SK-N-SH (cell line): Measurements from ENCODE around the gene SNRPB2. TPM values are rescaled to one million over a fixed set of nuclear protein-coding genes. Genes with fewer than 3 reads are reported as not detected.

ENCODE experiments used
- CTCF ChIA-PET: fragments of 300-600, 350-600 bp; formaldehyde crosslinking; extraction: SDS; loops from one replicate; lab custom pipeline; 2021; lab: Yijun Ruan, JAX
- POLR2A ChIA-PET: fragments of 350-600 bp; sonication (Branson Sonifier 250); formaldehyde crosslinking; extraction: SDS; loops from one replicate; lab custom pipeline; 2020; ENCODE audit warnings: antibody characterized with exemption, inconsistent platforms; lab: Yijun Ruan, JAX
- DNase-seq: peaks from one replicate; pipeline ENCODE4 v3.0.0; 2012
- H2AFZ ChIP-seq: fragments of 200-600 bp; sonication (generic); 2 replicates; pipeline ENCODE4 v1.8.1; 2016; ENCODE audit warnings: antibody characterized with exemption, mild to moderate bottlenecking, low read depth
- H3F3A ChIP-seq: fragments of 200-600 bp; sonication (generic); replicated peaks from 2 replicates; pipeline ENCODE3; 2016; ENCODE audit warnings: antibody characterized with exemption, mild to moderate bottlenecking; ENCODE audit not compliant: insufficient read depth
- H3K27ac ChIP-seq, 2 experiments: fragments of 200-500 bp in 1 of 2; fragments of 200-600 bp in 1 of 2; sonication (Bioruptor generic) in 1 of 2; sonication (generic), shearing (Covaris generic) in 1 of 2; 2 replicates each; pipeline versions ENCODE4 v1.5.1 to v1.6.1; 2014 to 2016; ENCODE audit warnings: low read depth in 2 of 2, inconsistent platforms in 1 of 2, low read length in 1 of 2, mild to moderate bottlenecking in 1 of 2, mixed read lengths in 1 of 2
- H3K27me3 ChIP-seq: fragments of 200-600 bp; sonication (generic), shearing (Covaris generic); 2 replicates; pipeline ENCODE4 v1.6.1; 2016; ENCODE audit warnings: mixed run types; ENCODE audit not compliant: insufficient read depth
- H3K36me3 ChIP-seq, 2 experiments: fragments of 200-500 bp in 1 of 2; fragments of 200-600 bp in 1 of 2; sonication (Bioruptor generic) in 1 of 2; sonication (generic) in 1 of 2; replicated peaks in 1 of 2; 2 replicates each; pipeline versions ENCODE3 to v1.5.1; 2014 to 2016; ENCODE audit warnings: low read length in 1 of 2, mild to moderate bottlenecking in 1 of 2; ENCODE audit not compliant: insufficient read depth in 2 of 2, control insufficient read depth in 1 of 2
- H3K4me1 ChIP-seq, 2 experiments: fragments of 200-500 bp in 1 of 2; fragments of 200-600 bp in 1 of 2; sonication (Bioruptor generic) in 1 of 2; sonication (generic), shearing (Covaris generic) in 1 of 2; 2 replicates each; pipeline versions ENCODE4 v1.5.1 to v1.6.1; 2014 to 2016; ENCODE audit warnings: low read depth in 1 of 2, low read length in 1 of 2, mixed run types in 1 of 2; ENCODE audit not compliant: insufficient read depth in 2 of 2, control insufficient read depth in 1 of 2
- H3K4me2 ChIP-seq: fragments of 200-600 bp; sonication (generic), shearing (Covaris generic); 2 replicates; pipeline ENCODE4 v1.6.1; 2017; ENCODE audit warnings: mixed run types
- H3K4me3 ChIP-seq, 2 experiments: fragments of 200-500 bp in 1 of 2; fragments of 200-600 bp in 1 of 2; sonication (Bioruptor generic) in 1 of 2; sonication (generic), shearing (Covaris generic) in 1 of 2; 2 replicates each; pipeline versions ENCODE4 v1.5.1 to v1.8.1; 2014 to 2016; ENCODE audit warnings: low read depth in 2 of 2, inconsistent platforms in 1 of 2, low read length in 1 of 2, mild to moderate bottlenecking in 1 of 2, mixed read lengths in 1 of 2, moderate library complexity in 1 of 2
- H3K79me2 ChIP-seq: fragments of 200-600 bp; sonication (generic); 2 replicates; pipeline ENCODE4 v1.8.1; 2017; ENCODE audit warnings: mild to moderate bottlenecking; ENCODE audit not compliant: insufficient read depth
- H3K9ac ChIP-seq: fragments of 200-600 bp; sonication (generic); 2 replicates; pipeline ENCODE4 v1.6.1; 2017; ENCODE audit warnings: mixed run types
- H3K9me2 ChIP-seq: fragments of 200-600 bp; sonication (generic); 2 replicates; pipeline ENCODE4 v1.6.1; 2017; ENCODE audit warnings: mixed run types
- H3K9me3 ChIP-seq: fragments of 200-600 bp; sonication (generic); 2 replicates; pipeline ENCODE4 v1.6.1; 2017; ENCODE audit warnings: mixed run types, mild to moderate bottlenecking, moderate library complexity
- H4K20me1 ChIP-seq: fragments of 200-600 bp; sonication (generic); 2 replicates; pipeline ENCODE4 v1.6.1; 2017; ENCODE audit warnings: mild to moderate bottlenecking, mixed run types; ENCODE audit not compliant: insufficient read depth
- CTCF ChIP-seq: fragments of 200-600 bp; sonication (generic); IDR thresholded peaks from 2 replicates; pipeline ENCODE4 v1.6.1; 2017; ENCODE audit warnings: antibody characterized with exemption, mild to moderate bottlenecking, moderate library complexity
- EP300 ChIP-seq, 2 experiments: IDR thresholded peaks; 2 replicates each; pipeline versions ENCODE4 v1.4.0 to v1.6.1; 2012; ENCODE audit warnings: borderline replicate concordance in 1 of 2, low read depth in 1 of 2, low read length in 1 of 2
- EZH2phosphoT487 ChIP-seq: fragments of 200-600 bp; sonication (generic); IDR thresholded peaks from 2 replicates; pipeline ENCODE4 v1.6.1; 2017; ENCODE audit warnings: low read depth, mixed run types, mild to moderate bottlenecking, antibody characterized with exemption, moderate library complexity, borderline replicate concordance
- FOXJ3 ChIP-seq: sonication (generic); formaldehyde crosslinking; IDR thresholded peaks from 2 replicates; pipeline ENCODE4 v1.5.1; 2020; ENCODE audit warnings: mild to moderate bottlenecking, missing genetic modification reagents
- FOXM1 ChIP-seq: IDR thresholded peaks from 2 replicates; pipeline ENCODE4 v1.4.0; 2012; ENCODE audit warnings: low read depth, mild to moderate bottlenecking
- GATA2 ChIP-seq: sonication (generic); formaldehyde crosslinking; IDR thresholded peaks from 2 replicates; pipeline ENCODE4 v1.5.0; 2020; ENCODE audit warnings: mild to moderate bottlenecking, missing genetic modification reagents
- IRF3 ChIP-seq: fragments of 150-350 bp; IDR thresholded peaks from 2 replicates; pipeline ENCODE4 v1.6.1; 2016; ENCODE audit warnings: mild to moderate bottlenecking, low read depth, low read length
- JUND ChIP-seq: IDR thresholded peaks from 2 replicates; pipeline ENCODE4 v1.4.0; 2012
- MEF2A ChIP-seq: IDR thresholded peaks from 2 replicates; pipeline ENCODE4 v1.4.0; 2012; ENCODE audit warnings: low read depth, borderline replicate concordance
- MXI1 ChIP-seq: IDR thresholded peaks from 2 replicates; pipeline ENCODE4 v1.6.1; 2012; ENCODE audit warnings: mild to moderate bottlenecking, low read depth, low read length, improper control_type of control experiment
- NFIC ChIP-seq: IDR thresholded peaks from 2 replicates; pipeline ENCODE4 v1.4.0; 2012; ENCODE audit warnings: borderline replicate concordance
- POLR2AphosphoS5 ChIP-seq: IDR thresholded peaks from 2 replicates; pipeline ENCODE4 v1.6.1; 2012; ENCODE audit warnings: low read depth, low read length
- RXRA ChIP-seq: IDR thresholded peaks from 2 replicates; pipeline ENCODE4 v1.4.0; 2012; ENCODE audit warnings: low read depth, mild to moderate bottlenecking, borderline replicate concordance
- SMC3 ChIP-seq: IDR thresholded peaks from 2 replicates; pipeline ENCODE4 v1.6.1; 2012; ENCODE audit warnings: low read depth, low read length, improper control_type of control experiment
- TCF12 ChIP-seq: IDR thresholded peaks from 2 replicates; pipeline ENCODE4 v1.4.0; 2012
- TEAD4 ChIP-seq: IDR thresholded peaks from 2 replicates; pipeline ENCODE4 v1.4.0; 2012; ENCODE audit warnings: mild to moderate bottlenecking, borderline replicate concordance; ENCODE audit not compliant: insufficient read depth
- YY1 ChIP-seq: IDR thresholded peaks from 2 replicates; pipeline ENCODE4 v1.4.0; 2012; ENCODE audit warnings: low read depth, mild to moderate bottlenecking
- WGBS: methylation state at CpG from one replicate; pipeline ENCODE4 v1.1.6; 2017; ENCODE audit warnings: low lambda C conversion rate; 5-methylcytosine and 5-hydroxymethylcytosine counted together
- polyA plus RNA-seq, 3 experiments: library from polyadenylated mRNA; depleted of rRNA; stranded (reverse); fragments of >200 nt; gene quantifications; 2 replicates each; pipeline ENCODE4 v1.2.3, GENCODE V29; 2012
- TF ChIP-seq, protein P1 (sequence below): IDR thresholded peaks from 2 replicates; pipeline ENCODE4 v1.4.0; 2012; ENCODE audit warnings: low read depth, borderline replicate concordance

SNRPB2 gene
- polyA plus RNA-seq, 1 of the 3 experiments (the other 2 are of a cell fraction): 46.6 TPM

DNA sequence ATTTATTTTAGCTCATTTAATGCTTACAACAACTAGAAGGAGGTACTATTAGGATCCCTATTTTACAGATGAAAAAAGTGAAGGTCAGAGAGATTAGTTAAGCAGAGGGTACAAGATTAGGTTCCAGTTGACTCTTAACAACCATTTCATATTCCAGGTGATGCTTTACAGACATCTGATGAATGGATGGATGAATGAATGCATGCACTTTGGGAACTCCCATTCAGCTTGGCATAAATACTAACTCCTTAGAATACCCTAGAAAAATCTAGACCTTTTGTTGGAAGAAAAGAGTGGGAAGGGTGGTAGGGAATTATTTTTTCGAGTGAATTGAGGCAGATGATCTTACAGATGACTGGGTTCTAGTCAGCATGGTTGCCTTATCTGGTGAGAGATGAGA, 746 bp upstream of the SNRPB2 start:
- Histone ChIP-seq H3K4me1 (peaks cover 8 to 14% of the 10 kb centered on the region in 2 experiments; a peak in 3 of 4 replicates), H3F3A (no peaks in the 10 kb centered on the region), H4K20me1 (no peaks in the 10 kb centered on the region), H3K36me3 (peaks cover 22 to 28% of the 10 kb centered on the region in 2 experiments), H3K27ac (peak overlapping the region in 1 of 2 experiments; percentile 81; a peak in 2 of 4 replicates), H3K9me3 (no peaks in the 10 kb centered on the region), H3K4me3 (peak overlapping the region in 1 of 2 experiments; percentile 73; a peak in 1 of 4 replicates), H3K27me3 (no peaks in the 10 kb centered on the region), H3K9ac (no peak overlapping the region), H3K4me2 (no peak overlapping the region), H3K9me2 (no peaks in the 10 kb centered on the region), H3K79me2 (peaks cover 41% of the 10 kb centered on the region), H2AFZ (peak overlapping the region; percentile 100)
- ChIA-PET CTCF (interaction anchor here (1.1 to 1.4 kb wide), 2 partner anchors 32 to 115 kb away, joined by 3 to 5 read pairs; no protein-coding TSS in a partner anchor), POLR2A (no interaction called here)
- no peak for DNase-seq
- 88% methylated on average over 1 of the region's 1 CpG for WGBS
- TF ChIP-seq FOXJ3 (no peak), RXRA (no peak), MEF2A (no peak), EP300 (IDR thresholded peaks at IDR 0.05; ENCODE audit: borderline replicate concordance in 1 of 2, low read depth in 1 of 2, low read length in 1 of 2) (no peak), NFIC (no peak), SMC3 (no peak), TCF12 (no peak), MXI1 (no peak), FOXM1 (no peak), JUND (no peak), TEAD4 (no peak), IRF3 (no peak), YY1 (no peak), CTCF (no peak), POLR2AphosphoS5 (no peak), EZH2phosphoT487 (no peak), GATA2 (CRISPR knock-in tag) (no peak)
- TF ChIP-seq, protein P1, sequence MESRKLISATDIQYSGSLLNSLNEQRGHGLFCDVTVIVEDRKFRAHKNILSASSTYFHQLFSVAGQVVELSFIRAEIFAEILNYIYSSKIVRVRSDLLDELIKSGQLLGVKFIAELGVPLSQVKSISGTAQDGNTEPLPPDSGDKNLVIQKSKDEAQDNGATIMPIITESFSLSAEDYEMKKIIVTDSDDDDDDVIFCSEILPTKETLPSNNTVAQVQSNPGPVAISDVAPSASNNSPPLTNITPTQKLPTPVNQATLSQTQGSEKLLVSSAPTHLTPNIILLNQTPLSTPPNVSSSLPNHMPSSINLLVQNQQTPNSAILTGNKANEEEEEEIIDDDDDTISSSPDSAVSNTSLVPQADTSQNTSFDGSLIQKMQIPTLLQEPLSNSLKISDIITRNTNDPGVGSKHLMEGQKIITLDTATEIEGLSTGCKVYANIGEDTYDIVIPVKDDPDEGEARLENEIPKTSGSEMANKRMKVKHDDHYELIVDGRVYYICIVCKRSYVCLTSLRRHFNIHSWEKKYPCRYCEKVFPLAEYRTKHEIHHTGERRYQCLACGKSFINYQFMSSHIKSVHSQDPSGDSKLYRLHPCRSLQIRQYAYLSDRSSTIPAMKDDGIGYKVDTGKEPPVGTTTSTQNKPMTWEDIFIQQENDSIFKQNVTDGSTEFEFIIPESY: no peak
